Central memory CD8-positive, alpha-beta T cell (primary cell): Measurements from ENCODE around the gene CAPN2.
"Not testable (repeated sequence)": the region's sequence is repeated elsewhere in the genome, so short reads cannot be mapped to it uniquely, and the experiment has no call there.

ENCODE experiments used
- ATAC-seq: fragments of 150-1000 bp; cut with Tn5 transposase; replicated peaks from 2 replicates; pipeline ENCODE4 v1.10.0; 2022; ENCODE audit warnings: mild to moderate bottlenecking, moderate FRiP score, moderate number of reproducible peaks; ENCODE audit not compliant: poor library complexity, severe bottlenecking; ENCODE audit errors: extremely low read depth
- DNase-seq, 2 donors: peaks; one replicate each; pipeline ENCODE4 v3.0.0; 2021; ENCODE audit warnings: low spot score in 2 of 2
- H3K27ac Mint-ChIP-seq: one replicate; pipeline ENCODE4 v1.8.0; 2022; ENCODE audit warnings: low read depth, mild to moderate bottlenecking, moderate library complexity, mixed read lengths
- H3K27me3 Mint-ChIP-seq: one replicate; pipeline ENCODE4 v1.8.0; 2022; ENCODE audit warnings: mixed read lengths
- H3K36me3 Mint-ChIP-seq: one replicate; pipeline ENCODE4 v1.8.0; 2022; ENCODE audit warnings: mild to moderate bottlenecking, moderate library complexity, mixed read lengths; ENCODE audit not compliant: insufficient read depth
- H3K4me1 Mint-ChIP-seq: one replicate; pipeline ENCODE4 v1.8.0; 2022; ENCODE audit warnings: mixed read lengths
- H3K4me3 Mint-ChIP-seq: one replicate; pipeline ENCODE4 v1.8.0; 2022; ENCODE audit warnings: mild to moderate bottlenecking, moderate library complexity, mixed read lengths
- H3K9me3 Mint-ChIP-seq: one replicate; pipeline ENCODE4 v1.8.0; 2022; ENCODE audit warnings: mixed read lengths

Gene CAPN2

DNA sequence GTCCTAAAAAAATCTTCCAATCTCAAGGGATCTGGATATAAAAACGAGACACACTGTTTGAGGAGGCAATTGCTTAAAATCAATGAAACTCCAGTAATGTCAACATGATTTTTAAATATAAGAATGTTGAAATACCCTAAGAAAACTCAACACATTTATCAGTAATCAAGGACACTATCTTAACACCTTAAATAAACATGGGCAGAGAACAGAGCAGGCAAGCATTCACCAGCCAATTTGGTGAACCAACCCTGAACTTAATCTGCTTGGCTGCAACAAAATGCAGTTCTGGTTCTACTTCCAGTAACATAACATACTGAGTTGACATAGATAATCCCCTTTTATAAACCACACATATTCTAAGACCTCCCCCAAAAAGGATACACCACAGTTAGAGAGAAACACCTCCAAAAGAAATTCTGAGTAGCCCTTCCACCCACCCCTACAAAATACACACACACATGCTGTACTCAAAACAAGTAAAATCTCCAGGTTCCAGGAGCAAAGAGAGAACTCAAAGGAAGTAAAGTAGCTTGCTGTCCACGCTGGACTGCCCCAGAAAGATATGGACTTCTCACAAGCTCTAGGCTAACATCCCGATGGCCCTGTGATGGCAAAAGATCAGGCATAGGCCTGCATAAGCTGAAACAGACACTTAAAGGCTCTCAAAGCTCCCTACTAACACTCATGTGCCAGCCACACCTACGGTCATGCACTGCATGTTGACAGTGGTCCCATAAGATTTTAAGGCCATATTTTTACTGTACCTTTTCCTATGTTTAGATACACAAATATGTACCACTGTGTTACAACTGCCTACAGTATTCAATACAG, 102.9 kb downstream of the CAPN2 start:
- Mint-ChIP-seq H3K36me3 (peaks cover 53% of the 10 kb centered on the region), H3K4me3 (no peak overlapping the region), H3K27me3 (no peaks in the 10 kb centered on the region), H3K9me3 (no peaks in the 10 kb centered on the region), H3K27ac (no peak overlapping the region), H3K4me1 (peaks cover 22% of the 10 kb centered on the region)
- DNase-seq (no peak), ATAC-seq (no peak)

DNA sequence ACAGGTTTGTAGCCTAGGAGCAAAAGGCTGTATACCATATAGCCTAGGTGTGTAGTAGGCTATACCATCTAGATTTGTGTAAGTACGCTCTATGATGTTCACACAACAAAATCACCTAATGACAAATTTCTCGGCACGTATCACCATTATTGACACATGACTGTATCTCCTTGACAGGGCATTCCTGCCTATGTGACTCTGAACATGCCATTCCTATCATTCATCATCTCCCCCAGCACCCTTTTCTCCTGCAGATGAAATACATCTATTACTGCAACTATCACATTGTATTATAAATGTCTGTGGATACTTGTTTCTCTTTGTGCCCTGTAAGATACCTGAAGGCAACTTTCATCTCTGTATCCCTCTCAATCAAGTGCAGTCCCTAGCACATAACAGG, 103.5 kb downstream of the CAPN2 start:
- no peak for ATAC-seq
- Mint-ChIP-seq H3K36me3 (peaks cover 49% of the 10 kb centered on the region), H3K27me3 (no peaks in the 10 kb centered on the region), H3K4me3 (no peak overlapping the region), H3K27ac (no peak overlapping the region), H3K9me3 (no peaks in the 10 kb centered on the region), H3K4me1 (peaks cover 22% of the 10 kb centered on the region)
- no peak for DNase-seq

DNA sequence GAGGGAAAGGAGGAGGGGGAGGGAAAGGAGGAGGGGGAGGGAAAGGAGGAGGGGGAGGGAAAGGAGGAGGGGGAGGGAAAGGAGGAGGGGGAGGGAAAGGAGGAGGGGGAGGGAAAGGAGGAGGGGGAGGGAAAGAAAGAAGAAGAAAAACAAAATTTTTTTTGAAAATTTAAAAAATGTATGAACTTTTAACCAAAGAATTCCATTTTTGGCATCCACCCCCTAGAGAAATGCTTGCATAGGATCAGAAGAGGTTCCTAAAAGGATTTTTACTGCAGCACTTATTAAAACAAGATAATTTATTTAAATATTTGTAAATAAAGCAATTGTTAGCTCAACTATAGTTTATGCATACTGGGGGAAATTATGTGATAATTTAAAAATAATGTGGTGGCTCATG, 104.9 kb downstream of the CAPN2 start:
- not testable (repeated sequence) for H3K27ac Mint-ChIP-seq, H3K9me3 Mint-ChIP-seq
- H3K36me3 Mint-ChIP-seq = peaks cover 46% of the 10 kb centered on the region

DNA sequence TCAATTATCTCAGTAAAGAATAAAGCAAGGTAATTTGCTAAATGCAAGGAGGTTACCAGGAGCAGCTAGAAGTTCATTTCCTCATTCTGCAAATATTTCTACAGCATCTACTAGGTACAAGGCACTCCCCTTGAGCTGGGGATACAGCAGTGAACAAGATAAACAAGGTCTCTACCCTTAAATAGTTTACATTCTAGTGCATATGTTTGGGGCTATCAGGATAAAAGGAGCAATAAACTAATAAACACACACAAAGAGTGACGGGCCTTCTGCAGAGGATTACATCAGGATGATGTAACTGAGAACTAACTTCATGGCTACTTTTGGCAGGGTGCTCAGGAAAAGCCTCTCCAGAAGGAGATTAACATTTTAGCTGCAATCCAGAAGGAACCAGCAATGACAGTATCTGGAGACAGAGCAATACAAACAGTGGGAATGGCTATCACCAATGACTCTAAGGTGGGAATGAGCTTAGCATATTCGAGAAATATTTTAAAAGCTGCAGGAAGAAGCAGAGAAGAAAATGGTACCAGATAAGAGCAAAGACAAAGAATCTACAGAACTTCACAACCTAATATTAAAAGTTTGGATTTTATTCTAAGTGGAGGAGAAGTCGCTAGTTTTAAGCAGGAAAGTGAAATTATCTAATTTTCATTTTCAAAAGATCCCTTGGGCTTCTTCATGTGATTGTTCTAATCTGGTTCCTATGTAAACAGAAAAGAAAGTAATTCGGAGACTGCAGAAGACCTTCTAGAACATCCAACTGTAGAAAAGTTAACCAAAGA, 107.6 kb downstream of the CAPN2 start:
- peaks cover 31% of the 10 kb centered on the region for H3K4me1 Mint-ChIP-seq
- no peak for ATAC-seq

More for the DNA sequence above, 104.9 kb downstream of the CAPN2 start:
- not testable (repeated sequence) for DNase-seq, H3K4me3 Mint-ChIP-seq, ATAC-seq, H3K27me3 Mint-ChIP-seq
- H3K4me1 Mint-ChIP-seq = peaks cover 25% of the 10 kb centered on the region

GRCh38 chr1:223820515-223820858, 108.1 kb downstream of the CAPN2 start:
- no peak for ATAC-seq
- peaks cover 31% of the 10 kb centered on the region for H3K4me1 Mint-ChIP-seq
- H3K27me3 Mint-ChIP-seq = no peaks in the 10 kb centered on the region
- DNase-seq = no peak
- no peak overlapping the region for H3K4me3 Mint-ChIP-seq
- H3K36me3 Mint-ChIP-seq = peaks cover 24% of the 10 kb centered on the region
- H3K27ac Mint-ChIP-seq = no peak overlapping the region
- H3K9me3 Mint-ChIP-seq = no peaks in the 10 kb centered on the region

More for the DNA sequence above, 107.6 kb downstream of the CAPN2 start:
- no peak for DNase-seq
- Mint-ChIP-seq H3K4me3 (no peak overlapping the region), H3K27me3 (no peaks in the 10 kb centered on the region), H3K27ac (no peak overlapping the region), H3K36me3 (peaks cover 27% of the 10 kb centered on the region), H3K9me3 (no peaks in the 10 kb centered on the region)

DNA sequence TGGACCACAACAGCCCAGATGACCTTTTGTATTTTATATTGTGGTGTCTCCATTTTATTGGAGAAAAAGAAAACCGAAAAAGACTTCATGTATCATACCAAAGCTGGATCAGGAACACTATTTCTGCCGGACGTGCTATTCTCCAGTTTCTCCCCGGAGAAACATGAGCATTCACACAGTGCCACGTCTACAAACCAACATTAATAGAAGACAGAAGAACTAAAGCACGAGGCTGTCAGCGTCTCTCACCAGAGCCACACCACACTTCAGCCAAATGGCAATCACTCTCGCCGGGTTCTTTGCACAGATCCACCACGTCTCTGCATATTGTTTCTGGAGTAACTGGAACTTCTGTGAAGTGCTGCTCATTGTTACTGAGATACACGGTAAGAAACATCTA, 108.6 kb downstream of the CAPN2 start:
- H3K4me1 Mint-ChIP-seq = peaks cover 36% of the 10 kb centered on the region
- no peaks in the 10 kb centered on the region for H3K27me3 Mint-ChIP-seq
- H3K4me3 Mint-ChIP-seq = no peak overlapping the region
- DNase-seq (no peak), ATAC-seq (no peak)
- no peaks in the 10 kb centered on the region for H3K9me3 Mint-ChIP-seq
- H3K27ac Mint-ChIP-seq = no peak overlapping the region
- H3K36me3 Mint-ChIP-seq = peaks cover 26% of the 10 kb centered on the region

DNA sequence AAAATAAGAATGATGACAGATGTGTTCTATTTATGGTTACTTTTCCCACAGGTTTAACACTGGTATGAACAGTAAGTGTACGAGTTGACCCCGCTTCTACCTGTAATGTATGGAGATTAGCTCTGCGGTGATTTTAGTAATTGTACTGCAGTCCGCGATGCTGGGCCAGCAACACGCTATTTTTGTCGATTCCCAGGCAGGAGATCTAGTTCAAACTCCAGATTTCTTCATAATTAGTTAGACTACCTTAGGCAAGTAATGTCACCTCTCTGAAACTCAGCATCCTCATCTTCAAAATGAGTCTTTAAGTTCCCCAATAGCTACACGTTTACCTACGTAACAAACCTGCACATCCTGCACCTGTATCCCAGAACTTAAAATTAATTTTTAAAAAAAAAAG, 111.9 kb downstream of the CAPN2 start:
- Mint-ChIP-seq H3K4me1 (peaks cover 51% of the 10 kb centered on the region), H3K27ac (no peak overlapping the region), H3K9me3 (no peaks in the 10 kb centered on the region), H3K27me3 (no peaks in the 10 kb centered on the region), H3K36me3 (peaks cover 12% of the 10 kb centered on the region), H3K4me3 (no peak overlapping the region)
- ATAC-seq (no peak), DNase-seq (no peak)

GRCh38 chr1:223824712-223825111, 112.4 kb downstream of the CAPN2 start:
- ATAC-seq (no peak), DNase-seq (no peak)
- no peaks in the 10 kb centered on the region for H3K9me3 Mint-ChIP-seq
- peaks cover 53% of the 10 kb centered on the region for H3K4me1 Mint-ChIP-seq
- H3K27me3 Mint-ChIP-seq = no peaks in the 10 kb centered on the region
- H3K36me3 Mint-ChIP-seq = peaks cover 8% of the 10 kb centered on the region
- no peak overlapping the region for H3K4me3 Mint-ChIP-seq
- peak overlapping the region; percentile 3 for H3K27ac Mint-ChIP-seq
